Medulla oblongata (tissue), 1 donor: ENCODE measurements around the gene P2RY14.

ENCODE experiments used
- DNase-seq: peaks from one replicate; pipeline ENCODE4 v3.0.0-alpha.2; 2015; ENCODE audit errors: extremely low spot score

The P2RY14 gene

GRCh38 chr3:151216641-151217607 lies 61.4 kb downstream of the P2RY14 start:
- no peak for DNase-seq

- DNase-seq: no peak
These were observed 63.9 kb downstream of the P2RY14 start for GRCh38 chr3:151214459-151214858.

GRCh38 chr3:151213881-151214280 lies 64.5 kb downstream of the P2RY14 start:
- no peak for DNase-seq

- DNase-seq: peak; percentile 53
These were observed 65.2 kb downstream of the P2RY14 start for GRCh38 chr3:151213151-151213550.

GRCh38 chr3:151210676-151211381 lies 67.5 kb downstream of the P2RY14 start:
- DNase-seq: peak; percentile 31

GRCh38 chr3:151209654-151210053 lies 68.7 kb downstream of the P2RY14 start:
- no peak for DNase-seq

GRCh38 chr3:151206201-151206600 lies 72.1 kb downstream of the P2RY14 start:
- no peak for DNase-seq

GRCh38 chr3:151205482-151205881 lies 72.9 kb downstream of the P2RY14 start:
- DNase-seq: no peak

GRCh38 chr3:151204530-151205402 lies 73.6 kb downstream of the P2RY14 start:
- DNase-seq: no peak

GRCh38 chr3:151203051-151203420 lies 75.3 kb downstream of the P2RY14 start, which contains the start of gene GPR171:
Gene GPR171, minus strand, starts transcription at chr3:151203216. Its CDS starts 3,830 bp downstream, at chr3:151199386.
- DNase-seq: no peak

GRCh38 chr3:151201051-151201730 lies 77.2 kb downstream of the P2RY14 start:
- no peak for DNase-seq

- no peak for DNase-seq
These were observed 77.8 kb downstream of the P2RY14 start for GRCh38 chr3:151200586-151200985.

- no peak for DNase-seq
These were observed 78.5 kb downstream of the P2RY14 start for GRCh38 chr3:151199554-151200438.

GRCh38 chr3:151198849-151199248 lies 79.5 kb downstream of the P2RY14 start:
- DNase-seq: no peak

- no peak for DNase-seq
These were observed 80.2 kb downstream of the P2RY14 start for GRCh38 chr3:151197981-151198767.

- DNase-seq: no peak
These were observed 81.1 kb downstream of the P2RY14 start for GRCh38 chr3:151197228-151197627.

- DNase-seq: no peak
These were observed 81.9 kb downstream of the P2RY14 start for GRCh38 chr3:151196434-151196833.

- no peak for DNase-seq
These were observed 82.5 kb downstream of the P2RY14 start for GRCh38 chr3:151195826-151196225.

- no peak for DNase-seq
These were observed 85.8 kb downstream of the P2RY14 start for GRCh38 chr3:151192545-151192944.
